Neural cell (in vitro differentiated cells): ENCODE data around the gene LRBA.

Source experiments
- CTCF ChIP-seq: fragments of 450-650 bp; IDR thresholded peaks from 2 replicates; pipeline ENCODE4 v1.5.1; 2014; ENCODE audit warnings: antibody characterized with exemption, mild to moderate bottlenecking, moderate library complexity; ENCODE audit not compliant: poor library complexity, severe bottlenecking
- POLR2AphosphoS5 ChIP-seq: IDR thresholded peaks from 2 replicates; pipeline ENCODE4 v1.6.1; 2012
- RAD21 ChIP-seq: fragments of 450-650 bp; conservative IDR thresholded peaks from 2 replicates; pipeline ENCODE4 v1.6.1; 2014; ENCODE audit warnings: antibody characterized with exemption, mild to moderate bottlenecking, moderate library complexity
- SMC3 ChIP-seq: fragments of 450-650 bp; conservative IDR thresholded peaks from 2 replicates; pipeline ENCODE4 v1.6.1; 2014; ENCODE audit warnings: antibody characterized with exemption, mild to moderate bottlenecking, moderate library complexity; ENCODE audit not compliant: poor library complexity

GRCh38 chr4:151031831-151032605, 16.9 kb upstream of the LRBA start:
- no peak for TF ChIP-seq POLR2AphosphoS5
- no peak for TF ChIP-seq RAD21
- no peak for TF ChIP-seq CTCF
- TF ChIP-seq SMC3, result no peak
